IMR-90 (cell line): ENCODE measurements around the gene SLC4A9.

Experiments
- BHLHE40 ChIP-seq: fragments of 150-350 bp; IDR thresholded peaks from 2 replicates; pipeline ENCODE4 v1.6.1; 2016; ENCODE audit warnings: mild to moderate bottlenecking, low read depth, low read length
- CEBPB ChIP-seq: IDR thresholded peaks from 2 replicates; pipeline ENCODE4 v1.6.1; 2012; ENCODE audit warnings: low read depth, low read length, improper control_type of control experiment
- ELK1 ChIP-seq: fragments of 150-350 bp; IDR thresholded peaks from 2 replicates; pipeline ENCODE4 v1.6.1; 2016; ENCODE audit warnings: low read depth, mild to moderate bottlenecking, low read length, moderate library complexity, borderline replicate concordance
- FOS ChIP-seq: fragments of 150-350 bp; IDR thresholded peaks from 2 replicates; pipeline ENCODE4 v1.6.1; 2016; ENCODE audit warnings: low read depth, low read length
- MAFK ChIP-seq: IDR thresholded peaks from 2 replicates; pipeline ENCODE4 v1.6.1; 2012; ENCODE audit warnings: low read depth, low read length, improper control_type of control experiment
- MAZ ChIP-seq: IDR thresholded peaks from 2 replicates; pipeline ENCODE4 v1.6.1; 2012; ENCODE audit warnings: low read depth, mild to moderate bottlenecking, low read length, improper control_type of control experiment, moderate library complexity, borderline replicate concordance
- MXI1 ChIP-seq: IDR thresholded peaks from 2 replicates; pipeline ENCODE4 v1.6.1; 2012; ENCODE audit warnings: low read depth, mild to moderate bottlenecking, low read length, moderate library complexity, borderline replicate concordance
- NFE2L2 ChIP-seq: fragments of 150-350 bp; IDR thresholded peaks from 2 replicates; pipeline ENCODE4 v1.6.1; 2016; ENCODE audit warnings: low read depth, mild to moderate bottlenecking, low read length
- POLR2A ChIP-seq: IDR thresholded peaks from 2 replicates; pipeline ENCODE4 v1.6.1; 2012; ENCODE audit warnings: mild to moderate bottlenecking, low read depth, low read length
- RAD21 ChIP-seq: IDR thresholded peaks from 2 replicates; pipeline ENCODE4 v1.6.1; 2012; ENCODE audit warnings: low read length, improper control_type of control experiment
- RFX5 ChIP-seq: IDR thresholded peaks from 2 replicates; pipeline ENCODE4 v1.8.0; 2012; ENCODE audit warnings: low read depth, mild to moderate bottlenecking, low read length, moderate library complexity
- SMC3 ChIP-seq: fragments of 150-350 bp; IDR thresholded peaks from 2 replicates; pipeline ENCODE4 v1.6.1; 2016; ENCODE audit warnings: low read depth, mild to moderate bottlenecking, antibody characterized with exemption, low read length, moderate library complexity
- USF2 ChIP-seq: fragments of 150-350 bp; IDR thresholded peaks from 2 replicates; pipeline ENCODE4 v1.6.1; 2017; ENCODE audit warnings: mild to moderate bottlenecking, antibody characterized with exemption, low read length, low read depth
- TF ChIP-seq, protein P1 (sequence below): conservative IDR thresholded peaks from 2 replicates; pipeline ENCODE4 v1.5.1; 2012; ENCODE audit warnings: mild to moderate bottlenecking, low read depth, low read length, improper control_type of control experiment

DNA sequence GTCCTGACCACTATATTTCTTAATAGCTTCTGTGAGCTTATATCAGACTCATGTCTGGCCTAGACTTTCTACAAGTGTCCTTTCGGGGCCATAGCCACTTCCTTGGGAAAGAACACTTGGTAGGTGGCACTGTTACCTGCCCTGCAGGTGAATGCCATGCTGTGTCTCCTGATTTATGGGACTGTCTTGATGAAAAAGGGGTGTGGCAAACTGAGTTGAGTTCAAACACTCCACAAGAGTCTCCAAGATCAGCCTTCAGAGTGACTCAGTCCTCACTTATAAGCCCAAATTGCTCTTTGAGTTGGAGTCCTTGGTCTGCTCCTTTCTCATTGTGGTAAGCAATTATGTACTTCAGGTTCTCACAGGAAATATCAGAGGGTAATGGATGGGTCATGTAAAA, 31.7 kb downstream of the SLC4A9 start:
- TF ChIP-seq, protein P1, sequence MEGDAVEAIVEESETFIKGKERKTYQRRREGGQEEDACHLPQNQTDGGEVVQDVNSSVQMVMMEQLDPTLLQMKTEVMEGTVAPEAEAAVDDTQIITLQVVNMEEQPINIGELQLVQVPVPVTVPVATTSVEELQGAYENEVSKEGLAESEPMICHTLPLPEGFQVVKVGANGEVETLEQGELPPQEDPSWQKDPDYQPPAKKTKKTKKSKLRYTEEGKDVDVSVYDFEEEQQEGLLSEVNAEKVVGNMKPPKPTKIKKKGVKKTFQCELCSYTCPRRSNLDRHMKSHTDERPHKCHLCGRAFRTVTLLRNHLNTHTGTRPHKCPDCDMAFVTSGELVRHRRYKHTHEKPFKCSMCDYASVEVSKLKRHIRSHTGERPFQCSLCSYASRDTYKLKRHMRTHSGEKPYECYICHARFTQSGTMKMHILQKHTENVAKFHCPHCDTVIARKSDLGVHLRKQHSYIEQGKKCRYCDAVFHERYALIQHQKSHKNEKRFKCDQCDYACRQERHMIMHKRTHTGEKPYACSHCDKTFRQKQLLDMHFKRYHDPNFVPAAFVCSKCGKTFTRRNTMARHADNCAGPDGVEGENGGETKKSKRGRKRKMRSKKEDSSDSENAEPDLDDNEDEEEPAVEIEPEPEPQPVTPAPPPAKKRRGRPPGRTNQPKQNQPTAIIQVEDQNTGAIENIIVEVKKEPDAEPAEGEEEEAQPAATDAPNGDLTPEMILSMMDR, result no peak
- TF ChIP-seq MXI1 (no peak), RFX5 (no peak), POLR2A (no peak), SMC3 (no peak), ELK1 (no peak), CEBPB (no peak), USF2 (no peak), MAZ (no peak), RAD21 (no peak), FOS (no peak), NFE2L2 (no peak), MAFK (no peak), BHLHE40 (no peak)
